Renal pelvis (tissue), 4 donors: Measurements from ENCODE around the gene SYCE3. TPM values are rescaled to one million over a fixed set of nuclear protein-coding genes. Genes with fewer than 3 reads are reported as not detected.
"Not testable (repeated sequence)": the region's sequence is repeated elsewhere in the genome, so short reads cannot be mapped to it uniquely, and the experiment has no call there.

Experiments
- DNase-seq: peaks from one replicate; pipeline ENCODE4 v3.0.0-alpha.2; 2013
- polyA plus RNA-seq, 3 donors: library from polyadenylated mRNA; unstranded; fragments of 120-200 nt; gene quantifications; one replicate each; pipeline ENCODE4 v1.2.1, GENCODE V29; 2013; ENCODE audit not compliant: insufficient read length in 3 of 3

The SYCE3 gene
- polyA plus RNA-seq, 3 donors, result 0.58 TPM; not detected in 2

DNA sequence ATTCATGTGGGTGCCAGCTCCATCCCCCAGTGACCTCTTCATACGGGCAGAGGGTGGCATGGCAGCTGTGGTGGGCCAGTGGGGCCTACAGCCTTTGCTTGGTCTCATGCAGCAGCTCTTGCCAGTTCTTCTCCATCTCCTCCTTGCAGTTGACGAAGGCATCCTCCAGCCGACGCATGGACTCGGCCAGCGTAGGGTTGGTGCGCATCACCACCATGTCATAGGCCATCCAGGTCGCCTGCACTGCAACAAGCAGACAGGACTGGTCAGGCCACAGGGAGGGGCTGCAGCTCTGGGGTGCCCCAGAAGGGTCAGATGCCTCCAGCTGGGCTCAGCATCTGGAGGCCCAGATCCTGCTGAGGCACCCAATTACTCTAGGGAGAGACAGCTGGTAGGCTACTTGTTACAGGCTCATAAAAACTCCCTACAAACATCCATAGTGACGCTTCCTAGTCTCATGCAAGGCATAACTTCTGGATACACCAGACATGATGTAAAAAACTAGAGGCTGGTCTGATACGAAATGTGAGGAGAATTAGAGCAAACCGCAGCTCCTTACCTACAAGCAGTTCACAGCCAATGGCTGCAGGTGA is 11.5 kb downstream of the SYCE3 start:
- DNase-seq, result no peak

DNA sequence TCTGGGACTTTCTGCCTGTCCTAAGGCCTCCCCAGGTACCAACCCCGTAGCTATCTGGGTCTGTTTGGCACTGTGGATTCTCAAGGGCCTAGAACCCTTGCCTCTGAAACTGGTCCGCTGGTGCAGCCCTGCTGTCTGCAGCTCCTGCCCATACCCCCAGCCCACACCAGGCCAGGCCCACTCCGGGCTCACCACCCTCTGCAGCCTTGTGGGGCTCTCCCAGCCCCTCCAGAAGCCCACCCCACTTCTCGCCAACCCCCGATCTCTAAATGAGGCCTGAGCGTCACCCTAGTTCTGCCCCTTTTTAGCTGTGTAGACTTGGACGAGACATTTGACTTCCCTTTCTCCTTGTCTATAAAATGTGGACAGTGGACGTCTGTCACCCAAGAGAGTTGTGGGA is 12.3 kb downstream of the SYCE3 start:
- DNase-seq, result no peak

DNA sequence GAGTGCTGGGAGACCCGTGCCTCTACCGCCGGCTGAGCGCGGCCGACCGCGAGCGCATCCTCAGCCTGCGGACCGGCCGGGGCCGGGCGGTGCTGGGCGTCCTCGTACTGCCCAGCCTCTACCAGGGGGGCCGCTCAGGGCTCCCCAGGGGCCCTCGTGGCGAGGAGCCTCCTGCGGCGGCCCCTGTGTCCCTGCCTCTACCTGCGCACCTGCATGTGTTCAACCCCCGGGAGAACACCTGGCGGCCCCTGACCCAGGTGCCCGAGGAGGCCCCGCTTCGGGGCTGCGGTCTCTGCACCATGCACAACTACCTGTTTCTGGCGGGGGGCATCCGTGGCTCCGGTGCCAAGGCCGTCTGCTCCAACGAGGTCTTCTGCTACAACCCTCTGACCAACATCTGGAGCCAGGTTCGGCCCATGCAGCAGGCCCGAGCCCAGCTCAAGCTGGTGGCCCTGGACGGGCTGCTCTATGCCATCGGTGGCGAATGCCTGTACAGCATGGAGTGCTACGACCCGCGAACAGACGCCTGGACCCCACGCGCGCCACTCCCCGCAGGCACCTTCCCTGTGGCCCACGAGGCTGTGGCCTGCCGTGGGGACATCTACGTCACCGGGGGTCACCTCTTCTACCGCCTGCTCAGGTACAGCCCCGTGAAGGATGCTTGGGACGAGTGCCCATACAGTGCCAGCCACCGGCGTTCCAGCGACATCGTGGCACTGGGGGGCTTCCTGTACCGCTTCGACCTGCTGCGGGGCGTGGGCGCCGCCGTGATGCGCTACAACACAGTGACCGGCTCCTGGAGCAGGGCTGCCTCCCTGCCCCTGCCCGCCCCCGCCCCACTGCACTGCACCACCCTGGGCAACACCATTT is 13.6 kb downstream of the SYCE3 start:
- DNase-seq, result no peak

DNA sequence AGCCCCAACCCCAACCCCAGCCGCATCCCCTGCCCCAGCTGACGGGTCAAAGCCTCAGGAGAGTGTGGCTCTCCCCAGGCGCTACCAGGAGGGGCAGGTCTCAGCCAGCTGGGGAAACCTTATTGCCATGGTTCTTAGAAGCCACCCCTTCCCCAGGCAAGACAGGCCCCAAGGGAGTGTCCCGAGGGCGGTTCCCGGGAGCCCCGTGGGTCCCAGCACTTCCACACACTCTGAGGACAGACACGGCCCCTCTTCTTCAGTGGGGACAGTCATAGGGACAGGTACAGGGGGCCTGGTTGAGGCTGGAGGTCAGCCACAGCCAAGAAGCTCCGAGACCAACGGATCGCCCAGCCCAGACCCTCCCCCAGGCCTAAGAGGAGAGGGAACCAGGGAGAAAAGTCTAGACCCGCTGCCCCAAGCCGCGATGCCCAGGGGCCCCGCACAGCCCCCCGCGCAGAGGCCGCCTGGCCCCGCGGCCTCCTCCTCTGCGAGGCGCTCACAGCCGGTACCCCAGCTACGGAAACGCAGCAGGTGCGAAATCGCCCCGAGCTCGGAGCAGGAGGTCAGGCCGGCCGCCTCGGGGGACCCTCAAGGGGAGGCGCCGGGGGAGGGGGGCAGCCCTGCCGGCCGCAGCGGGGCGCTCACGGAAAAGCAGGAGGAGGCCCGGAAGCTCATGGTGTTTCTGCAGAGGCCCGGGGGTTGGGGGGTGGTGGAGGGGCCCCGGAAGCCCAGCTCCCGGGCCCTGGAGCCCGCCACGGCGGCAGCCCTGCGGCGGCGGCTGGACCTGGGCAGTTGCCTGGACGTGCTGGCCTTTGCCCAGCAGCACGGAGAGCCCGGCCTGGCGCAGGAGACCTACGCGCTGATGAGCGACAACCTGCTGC is 14.4 kb downstream of the SYCE3 start:
- no peak for DNase-seq

DNA sequence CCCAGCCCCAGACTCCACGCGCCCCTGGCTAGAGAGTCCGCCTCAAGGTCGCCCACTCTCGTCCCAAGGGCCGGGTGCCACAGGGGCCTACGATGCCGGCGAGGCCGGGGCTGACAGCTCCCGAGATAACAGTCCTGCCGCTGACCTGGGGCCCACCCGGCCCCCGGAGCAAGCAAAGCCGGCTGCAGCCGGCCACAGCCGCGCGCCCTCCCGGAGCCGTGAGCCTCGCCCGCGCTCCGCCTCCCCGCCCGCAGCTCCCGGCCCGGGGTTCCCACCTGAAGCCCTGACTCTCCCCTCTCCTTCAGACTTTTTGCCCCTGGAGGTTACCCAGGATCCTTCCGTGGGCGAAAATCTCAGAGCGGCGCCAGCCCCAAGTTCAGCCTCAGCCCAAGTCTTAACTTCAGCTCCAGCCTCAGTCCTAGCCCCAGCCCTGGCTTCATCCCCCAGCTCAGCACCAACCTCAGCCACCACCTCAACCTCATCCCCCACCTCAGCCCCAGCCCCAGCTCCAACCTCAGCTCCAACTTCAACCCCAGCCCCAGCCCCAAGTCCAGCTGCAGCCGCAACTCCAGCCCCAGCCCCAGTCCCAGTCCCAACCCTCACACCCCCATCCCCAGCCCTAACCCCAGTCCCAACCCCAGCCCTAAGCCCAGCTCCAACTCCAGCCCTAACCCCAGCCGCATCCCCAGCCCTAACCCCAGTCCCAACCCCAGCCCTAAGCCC is 15.3 kb downstream of the SYCE3 start:
- DNase-seq, result no peak

DNA sequence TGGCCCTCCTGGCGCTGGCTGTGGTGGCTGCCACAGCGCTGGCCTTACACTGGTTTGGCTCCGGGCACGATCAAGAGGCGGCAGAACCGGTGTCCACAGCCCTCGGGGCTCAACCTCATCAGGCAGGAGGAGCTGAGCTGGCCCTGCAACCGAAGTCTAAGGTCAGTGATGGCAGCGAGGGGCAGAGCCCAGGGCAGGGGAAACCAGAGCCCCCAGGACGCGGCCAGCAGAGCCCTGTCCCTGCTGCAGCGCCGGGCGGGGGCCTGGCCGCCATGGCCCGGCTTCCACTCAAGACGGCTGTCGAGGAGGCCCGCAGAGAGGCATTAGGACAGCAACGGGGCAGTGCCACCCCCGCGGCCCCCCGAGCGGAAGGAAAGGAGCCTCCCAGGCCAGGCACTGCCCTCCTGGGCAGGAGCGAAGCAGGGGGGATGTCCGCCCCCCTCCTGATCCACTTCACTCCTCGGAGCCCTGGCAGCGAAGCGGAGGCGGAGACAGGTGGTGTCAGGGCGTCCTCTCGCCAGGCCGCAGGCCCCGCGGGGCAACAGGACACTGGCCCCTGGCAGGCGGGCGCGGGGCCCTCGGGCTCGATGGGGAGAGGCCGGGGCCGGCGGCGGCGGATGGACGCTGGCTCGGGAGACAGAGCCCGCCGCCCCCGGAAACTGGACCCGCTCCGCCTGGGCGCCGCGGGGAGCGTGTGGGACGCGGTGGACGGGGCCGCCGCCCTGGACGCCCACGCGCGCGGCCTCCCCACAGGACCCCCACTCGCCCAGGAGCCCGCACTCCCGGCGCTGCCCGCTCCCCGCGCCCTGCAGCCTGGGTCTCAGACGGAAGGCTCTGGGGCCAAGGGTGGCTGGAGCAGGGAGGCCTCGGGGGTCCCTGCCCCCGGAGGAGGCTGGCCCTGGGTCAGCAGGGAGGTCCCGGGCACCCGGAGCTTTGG is 16.1 kb downstream of the SYCE3 start:
- no peak for DNase-seq

DNA sequence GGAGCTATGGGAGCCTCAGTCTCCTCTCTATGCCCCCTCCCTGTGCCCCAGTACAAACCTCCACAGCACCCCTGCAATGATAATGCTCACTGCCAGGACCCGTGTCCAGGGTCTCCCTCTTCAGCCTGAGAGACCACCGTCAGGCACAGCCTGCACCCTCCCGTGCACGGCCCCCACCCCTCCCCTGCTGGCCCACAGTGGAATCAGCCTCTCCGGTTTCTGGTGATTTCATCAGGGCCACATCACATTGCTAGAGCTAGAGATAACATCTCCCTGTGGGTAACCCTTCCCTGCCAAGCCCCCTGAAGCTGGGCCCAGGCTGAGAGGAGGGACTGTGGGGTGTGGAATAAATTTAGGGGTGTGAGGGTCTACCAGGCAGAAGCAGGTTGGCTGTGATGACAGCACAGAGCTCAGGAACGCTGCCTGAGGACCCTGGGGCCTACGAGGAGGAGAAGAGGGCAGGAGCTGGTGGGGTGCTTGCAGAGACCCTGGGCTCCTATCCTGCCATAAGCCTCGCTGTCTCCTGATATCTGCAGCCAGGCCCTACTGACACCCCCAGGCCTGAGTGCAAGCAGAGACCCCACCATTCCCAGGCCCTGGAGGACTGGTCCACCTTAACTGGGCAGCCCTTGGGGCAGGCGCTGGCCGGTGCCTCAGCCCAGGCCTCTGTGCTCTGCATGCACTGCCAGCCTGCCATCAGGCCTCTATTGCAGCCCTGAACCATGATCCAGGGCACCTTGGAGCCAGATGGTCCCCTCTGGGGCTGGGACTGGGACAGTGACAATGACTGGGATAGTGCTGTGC is 17.0 kb downstream of the SYCE3 start, which contains the start of gene KLHDC7B:
Gene KLHDC7B, plus strand, starts transcription at position 378 of the 804 bp plus-strand sequence. Its CDS starts 345 bp downstream, at position 723.
- DNase-seq, result no peak

DNA sequence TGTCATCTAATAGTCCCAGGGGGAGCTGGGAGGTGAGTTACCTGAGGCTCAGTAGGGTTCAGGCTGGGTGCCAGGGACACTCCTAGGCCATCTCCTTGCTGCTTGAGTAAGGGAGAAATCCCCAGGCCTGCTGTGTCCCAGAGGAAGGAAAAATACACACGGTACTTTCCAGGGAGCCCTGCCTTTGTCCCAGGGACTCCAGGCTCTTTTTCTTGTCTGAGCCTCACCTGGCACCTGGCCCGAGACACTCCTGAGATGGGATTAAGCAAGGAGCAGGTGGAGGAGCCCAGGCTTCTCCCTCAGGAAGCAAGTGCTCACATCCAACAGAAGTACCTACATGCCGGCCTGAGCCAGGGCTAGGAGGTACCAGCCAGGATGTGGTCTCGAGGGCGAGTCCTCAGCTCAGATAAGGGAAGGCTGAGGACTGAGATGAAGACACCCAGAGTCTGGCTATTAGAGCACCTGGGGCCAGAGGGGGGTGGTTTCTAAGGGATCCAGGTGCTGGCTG is 17.9 kb downstream of the SYCE3 start:
- DNase-seq, result no peak

DNA sequence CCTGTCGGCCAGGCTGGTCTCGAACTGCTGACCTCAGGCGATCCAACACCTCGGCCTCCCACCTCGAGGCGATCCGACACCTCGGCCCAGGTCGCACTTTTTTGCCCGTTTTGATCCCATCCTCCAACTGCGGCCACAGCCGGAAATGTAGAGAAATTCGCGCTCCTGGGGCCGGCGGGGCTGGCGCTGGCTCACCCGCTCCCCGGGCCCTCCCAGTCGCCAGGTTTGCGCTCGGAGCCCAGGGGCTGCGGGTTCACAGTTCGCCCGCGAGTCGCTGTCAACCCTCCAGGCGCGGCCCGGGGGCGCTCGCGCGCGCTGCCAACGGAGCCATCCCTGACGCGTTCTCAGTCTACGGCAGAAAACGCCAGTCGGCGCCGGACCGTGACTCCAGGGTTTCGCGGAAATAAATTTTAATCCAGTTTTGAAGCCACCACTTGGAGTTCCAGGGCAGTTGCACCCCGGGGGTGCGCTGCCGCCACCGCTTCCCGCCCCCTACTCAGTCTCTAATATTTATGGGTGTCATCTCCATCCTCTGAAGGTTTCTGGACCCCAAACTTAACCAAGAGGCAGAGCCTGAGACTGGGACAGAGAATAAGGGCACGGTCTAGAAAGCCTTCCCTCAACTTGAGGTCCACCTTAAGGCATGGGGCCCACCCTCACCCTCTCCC is 18.5 kb downstream of the SYCE3 start:
- no peak for DNase-seq

DNA sequence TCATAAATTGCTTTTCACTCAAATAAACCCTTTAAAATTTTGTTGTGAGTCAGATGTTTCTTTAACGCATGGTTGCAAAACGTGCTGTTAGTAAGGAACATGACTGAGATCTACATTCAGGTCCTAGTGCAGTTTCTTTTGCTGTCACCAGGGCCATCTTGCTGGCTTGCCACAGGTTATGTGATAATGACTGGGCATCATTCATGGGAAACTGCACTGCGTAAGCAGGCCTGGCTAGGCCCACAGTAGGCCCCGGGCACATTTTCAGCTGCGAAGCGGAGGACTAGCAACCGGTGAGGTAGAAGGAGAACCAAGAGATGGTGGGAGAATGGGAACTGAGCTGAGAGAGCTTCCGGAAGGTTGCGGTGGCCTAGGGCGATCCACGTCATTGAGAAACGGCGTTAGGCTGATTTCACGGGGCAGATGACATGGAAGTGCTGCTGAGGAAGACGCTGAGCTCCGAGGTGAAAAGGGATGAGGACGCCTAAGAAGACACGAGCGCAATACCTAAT is 20.2 kb downstream of the SYCE3 start:
- DNase-seq, result no peak

DNA sequence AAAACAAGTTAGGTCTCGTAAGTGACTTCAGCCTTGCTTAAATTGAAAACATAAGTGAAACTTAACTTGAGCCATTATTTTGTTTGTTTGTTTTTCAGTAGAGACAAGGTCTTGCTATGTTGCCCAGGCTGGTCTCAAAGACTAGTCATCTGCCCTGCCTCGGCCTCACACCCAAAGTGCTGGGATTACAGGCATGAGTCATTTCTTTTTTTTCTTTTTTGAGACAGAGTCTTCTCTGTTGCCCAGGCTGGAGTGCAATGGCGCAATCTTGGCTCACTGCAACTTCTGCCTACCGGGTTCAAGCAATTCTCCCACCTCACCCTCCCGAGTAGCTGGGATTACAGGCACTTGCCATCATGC is 21.1 kb downstream of the SYCE3 start:
- not testable (repeated sequence) for DNase-seq

DNA sequence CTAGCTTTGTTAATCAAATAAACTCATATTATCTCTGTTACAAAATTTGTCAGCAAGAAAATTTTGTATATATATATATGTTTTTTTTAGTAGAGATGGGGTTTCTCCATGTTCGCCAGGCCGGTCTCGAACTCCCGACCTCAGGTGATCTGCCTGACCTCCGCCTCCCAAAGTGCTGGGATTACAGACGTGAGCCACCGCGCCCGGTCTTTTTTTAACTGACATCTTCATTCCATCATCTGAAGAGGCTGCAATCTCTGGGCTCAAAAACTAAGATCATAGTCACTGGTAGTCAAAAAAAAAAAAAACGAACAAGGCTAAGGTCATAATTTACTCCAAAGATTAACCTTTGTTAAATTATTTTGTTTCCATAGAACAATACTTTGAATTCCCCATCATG is 22.3 kb downstream of the SYCE3 start:
- no peak for DNase-seq

DNA sequence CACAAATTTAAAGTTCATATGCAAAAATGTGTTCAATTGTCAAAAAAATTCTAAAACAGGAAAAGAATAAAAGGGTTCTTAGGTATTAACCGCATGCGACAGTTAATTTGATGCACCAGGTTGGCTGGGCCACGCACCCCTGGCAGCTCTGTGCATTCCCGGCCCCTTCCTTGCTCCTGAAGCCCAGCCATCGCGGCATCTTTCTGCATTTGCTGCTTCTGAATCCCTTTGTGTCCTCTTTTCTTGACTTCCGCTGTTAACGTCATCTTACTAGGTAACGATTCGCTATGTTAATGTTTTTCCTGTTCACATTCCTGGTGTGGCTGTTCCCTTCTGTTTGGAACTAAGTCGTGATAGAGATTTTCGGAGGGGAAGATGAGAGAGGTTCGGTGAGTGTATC is 25.0 kb downstream of the SYCE3 start:
- no peak for DNase-seq

DNA sequence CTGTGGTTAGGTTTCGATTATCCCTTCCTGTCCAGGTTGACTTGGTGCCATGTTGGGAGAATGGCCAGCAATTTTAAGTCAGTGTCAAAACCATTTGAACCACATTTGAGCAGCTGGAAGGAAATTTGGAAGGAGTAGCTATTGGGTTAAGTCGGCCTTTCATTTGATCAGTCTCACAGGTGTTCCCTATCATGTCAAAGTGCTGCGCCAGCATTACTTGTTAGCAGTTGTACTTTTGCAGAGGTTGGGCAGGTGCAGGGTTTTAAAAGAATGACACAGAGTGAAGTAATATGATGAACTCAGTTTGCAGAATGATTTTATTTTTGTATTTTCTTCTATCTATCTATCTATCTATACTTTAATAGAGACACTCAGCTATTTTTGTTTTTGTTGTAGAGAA is 26.5 kb downstream of the SYCE3 start:
- no peak for DNase-seq

DNA sequence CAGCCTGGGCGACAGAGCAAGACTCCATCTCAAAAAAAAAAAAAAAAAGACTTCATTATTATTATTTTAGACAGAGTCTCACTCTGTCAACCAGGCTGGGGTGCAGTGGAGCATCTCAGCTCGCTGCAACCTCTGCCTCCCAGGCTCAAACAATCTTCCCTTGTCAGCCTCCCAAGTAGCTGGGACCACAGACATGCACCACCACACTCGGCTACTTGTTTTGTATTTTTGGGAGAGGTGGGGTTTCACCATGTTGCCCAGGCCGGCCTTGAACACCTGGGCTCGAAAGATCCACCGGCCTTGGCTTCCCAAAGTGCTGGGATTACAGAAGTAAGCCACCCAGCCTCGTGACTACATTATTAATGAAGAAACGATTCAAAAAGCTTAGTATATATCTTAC is 27.6 kb downstream of the SYCE3 start:
- no peak for DNase-seq

DNA sequence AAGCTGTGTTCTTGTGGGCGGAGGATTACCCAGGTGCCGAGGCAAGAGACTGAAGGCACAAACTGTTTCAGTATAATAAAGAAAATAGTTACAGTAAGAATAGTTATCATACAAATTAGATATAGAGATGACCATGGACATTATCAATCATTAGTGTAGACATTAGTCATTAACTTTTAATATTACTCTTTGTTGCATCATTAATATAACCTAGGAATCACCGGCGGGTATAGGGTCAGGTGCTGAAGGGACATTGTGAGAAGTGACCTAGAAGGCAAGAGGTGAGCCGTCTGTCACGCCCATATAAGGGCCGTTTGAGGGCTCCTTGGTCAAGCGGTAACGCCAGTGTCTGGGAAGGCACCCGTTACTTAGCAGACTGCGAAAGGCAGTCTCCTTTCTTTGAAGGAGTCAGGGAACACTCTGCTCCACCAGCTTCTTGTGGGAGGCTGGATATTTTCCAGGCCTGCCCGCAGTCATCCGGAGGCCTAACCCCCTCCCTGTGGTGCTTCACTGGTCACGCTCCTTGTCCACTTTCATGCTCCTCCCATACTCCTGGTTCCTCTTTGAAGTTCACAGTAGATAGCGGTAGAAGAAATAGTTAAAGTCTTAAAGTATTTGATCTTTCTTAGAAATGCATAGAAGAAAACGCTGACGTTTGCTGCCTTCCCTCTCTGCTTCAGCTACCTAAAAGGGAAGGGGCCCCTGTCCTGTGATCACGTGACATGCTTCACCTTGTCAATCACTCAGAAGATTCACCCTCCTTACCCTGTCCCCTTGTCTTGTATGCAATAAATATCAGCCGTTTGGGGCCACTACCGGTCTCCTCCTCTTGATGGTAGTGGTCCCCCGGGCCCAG is 28.6 kb downstream of the SYCE3 start:
- not testable (repeated sequence) for DNase-seq
